HepG2 (cell line): Measurements from ENCODE around the gene CCDC9B. TPM values are rescaled to one million over a fixed set of nuclear protein-coding genes. Genes with fewer than 3 reads are reported as not detected.

ENCODE experiments used
- CC2D1A ChIP-seq: sonication (generic); formaldehyde crosslinking; IDR thresholded peaks from 2 replicates; pipeline ENCODE4 v1.8.1; 2023; ENCODE audit warnings: mild to moderate bottlenecking, missing genetic modification reagents
- RAD21 ChIP-seq: fragments of 450-650 bp; formaldehyde crosslinking; IDR thresholded peaks from 2 replicates; pipeline ENCODE4 v1.5.0; 2020; ENCODE audit warnings: mild to moderate bottlenecking
- RBFOX2 ChIP-seq: fragments of 200-400 bp; formaldehyde crosslinking; IDR thresholded peaks from 2 replicates; pipeline ENCODE4 v1.6.1; 2017; ENCODE audit warnings: low read depth, mild to moderate bottlenecking, low read length
- TEAD3 ChIP-seq: optimal IDR thresholded peaks from 2 replicates; pipeline ENCODE3; 2016; ENCODE audit warnings: borderline replicate concordance
- TMF1 ChIP-seq: sonication (generic); formaldehyde crosslinking; IDR thresholded peaks from 2 replicates; pipeline ENCODE4 v1.8.1; 2022; ENCODE audit warnings: low read depth, missing genetic modification reagents
- ZFP90 ChIP-seq: sonication (generic); formaldehyde crosslinking; IDR thresholded peaks from 2 replicates; pipeline ENCODE4 v1.8.0; 2022; ENCODE audit warnings: missing genetic modification reagents, mild to moderate bottlenecking, inconsistent platforms, borderline replicate concordance
- ZFY ChIP-seq: sonication (generic); formaldehyde crosslinking; IDR thresholded peaks from 2 replicates; pipeline ENCODE4 v1.4.0; 2020; ENCODE audit warnings: missing genetic modification reagents
- ZNF563 ChIP-seq: sonication (generic); formaldehyde crosslinking; IDR thresholded peaks from 2 replicates; pipeline ENCODE4 v1.8.0; 2022; ENCODE audit warnings: mild to moderate bottlenecking, moderate library complexity, missing genetic modification reagents
- ZNF777 ChIP-seq: sonication (generic); formaldehyde crosslinking; IDR thresholded peaks from 2 replicates; pipeline ENCODE4 v1.4.0; 2020; ENCODE audit warnings: missing genetic modification reagents
- ZNF883 ChIP-seq: sonication (generic); formaldehyde crosslinking; IDR thresholded peaks from 2 replicates; pipeline ENCODE4 v1.5.1; 2020; ENCODE audit warnings: mild to moderate bottlenecking, missing genetic modification reagents; ENCODE audit errors: not compliant biosample characterization
- polyA plus RNA-seq, 8 experiments: library from polyadenylated mRNA; depleted of rRNA in 3 of 8; stranded (reverse) in 7 of 8; unstranded in 1 of 8; fragments of >200 nt; fragmentation: Illumina TruSeq in 4 of 8; extraction: Trizol in 4 of 8; gene quantifications; 2 replicates each; pipeline versions ENCODE4 v1.2.1 to v1.2.3, GENCODE V29; 2011 to 2016; ENCODE audit warnings: low read depth in 4 of 8, missing spikeins in 1 of 8, mixed read lengths in 1 of 8; ENCODE audit not compliant: insufficient read depth in 1 of 8
- total RNA-seq, 5 experiments: library from RNA; depleted of rRNA; stranded (reverse); fragments of >200 nt; fragmentation: Illumina TruSeq; extraction: Trizol; gene quantifications; 2 replicates each; pipeline ENCODE4 v1.2.3, GENCODE V29; 2016; ENCODE audit warnings: low read depth in 1 of 5
- TF ChIP-seq, protein P1 (sequence below), 2 experiments: sonication (generic) in 1 of 2; formaldehyde crosslinking in 1 of 2; IDR thresholded peaks; 2 replicates each; pipeline versions ENCODE4 v1.4.0 to v1.6.1; 2018 to 2020; ENCODE audit warnings: missing genetic modification reagents in 2 of 2, borderline replicate concordance in 1 of 2, low read depth in 1 of 2, mild to moderate bottlenecking in 1 of 2, missing biosample characterization in 1 of 2
- TF ChIP-seq, protein P2 (sequence below): sonication (generic); formaldehyde crosslinking; conservative IDR thresholded peaks from 2 replicates; pipeline ENCODE4 v1.4.0; 2020; ENCODE audit warnings: missing genetic modification reagents

The CCDC9B gene
- total and polyA plus RNA-seq, 2 of the 13 experiments (the other 11 are each of a cell fraction or from before 2014, with no cell fraction given), result 0.98 to 1.6 TPM

DNA sequence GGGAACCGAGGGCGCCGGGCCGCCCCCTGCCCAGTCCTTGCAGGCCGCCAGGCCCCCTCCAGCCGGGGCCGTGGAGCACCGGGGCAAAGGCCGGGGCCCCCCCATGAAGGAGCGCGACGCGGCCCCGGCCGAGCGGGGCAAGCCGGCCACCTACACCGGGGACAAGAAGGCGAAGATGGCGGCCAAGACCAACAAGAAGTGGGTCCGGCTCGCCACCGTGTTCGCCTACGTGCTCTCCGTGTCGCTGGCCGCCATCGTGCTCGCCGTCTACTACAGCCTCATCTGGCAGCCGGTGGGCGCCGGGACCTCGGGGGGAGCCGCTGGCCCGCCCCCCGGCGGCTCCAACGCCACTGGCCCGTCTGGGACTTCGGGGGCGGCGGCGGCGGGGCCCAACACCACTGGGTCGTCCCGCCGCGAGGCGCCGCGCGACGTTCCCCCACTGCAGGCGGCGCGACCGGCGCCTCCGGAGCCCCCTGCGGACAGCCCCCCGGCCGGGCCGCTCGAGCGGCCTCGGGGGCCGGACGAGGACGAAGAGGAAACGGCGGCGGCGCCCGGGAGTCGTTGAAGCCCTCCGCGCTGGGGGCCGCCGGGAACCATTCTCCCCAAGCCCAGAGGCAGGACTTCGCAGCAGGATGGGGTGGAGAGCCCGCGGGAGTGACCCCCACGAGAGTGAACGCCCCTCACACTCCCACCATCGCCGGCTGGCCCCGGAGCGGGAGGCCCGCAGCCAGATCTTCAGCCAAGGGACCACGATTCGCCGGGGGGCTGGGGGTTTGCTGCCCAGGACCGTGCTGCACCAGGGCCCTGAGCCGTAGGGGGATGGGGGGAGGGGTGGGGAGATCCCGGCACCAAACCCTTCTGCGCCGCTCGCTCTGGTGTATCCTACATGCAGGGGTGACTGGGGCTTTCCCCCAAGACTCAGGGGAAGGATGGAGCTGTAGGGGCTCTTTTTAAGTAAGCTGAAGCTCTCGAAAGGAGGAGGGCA is 16.5 kb downstream of the CCDC9B start (continued):
- TF ChIP-seq CC2D1A (CRISPR knock-in tag) (no peak), TMF1 (peak; percentile 28; the same call in 1 of the 2 replicates), ZNF777 (CRISPR knock-in tag) (peak; percentile 75; the same call in 1 of the 2 replicates), ZNF883 (CRISPR knock-in tag) (no peak), ZFY (CRISPR knock-in tag) (peak; percentile 4; the same call in 1 of the 2 replicates), RAD21 (0 out of 2 replicates have a peak, but pooled peaks have one; percentile 9), TEAD3 (CRISPR knock-in tag) (no peak), ZNF563 (CRISPR knock-in tag) (0 out of 2 replicates have a peak, but pooled peaks have one; percentile 28), ZFP90 (CRISPR knock-in tag) (no peak), RBFOX2 (0 out of 2 replicates have a peak, but pooled peaks have one; percentile 1)
- TF ChIP-seq, protein P1, sequence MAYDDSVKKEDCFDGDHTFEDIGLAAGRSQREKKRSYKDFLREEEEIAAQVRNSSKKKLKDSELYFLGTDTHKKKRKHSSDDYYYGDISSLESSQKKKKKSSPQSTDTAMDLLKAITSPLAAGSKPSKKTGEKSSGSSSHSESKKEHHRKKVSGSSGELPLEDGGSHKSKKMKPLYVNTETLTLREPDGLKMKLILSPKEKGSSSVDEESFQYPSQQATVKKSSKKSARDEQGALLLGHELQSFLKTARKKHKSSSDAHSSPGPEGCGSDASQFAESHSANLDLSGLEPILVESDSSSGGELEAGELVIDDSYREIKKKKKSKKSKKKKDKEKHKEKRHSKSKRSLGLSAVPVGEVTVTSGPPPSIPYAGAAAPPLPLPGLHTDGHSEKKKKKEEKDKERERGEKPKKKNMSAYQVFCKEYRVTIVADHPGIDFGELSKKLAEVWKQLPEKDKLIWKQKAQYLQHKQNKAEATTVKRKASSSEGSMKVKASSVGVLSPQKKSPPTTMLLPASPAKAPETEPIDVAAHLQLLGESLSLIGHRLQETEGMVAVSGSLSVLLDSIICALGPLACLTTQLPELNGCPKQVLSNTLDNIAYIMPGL (CRISPR knock-in tag; IDR thresholded peaks at IDR 0.05; ENCODE audit: borderline replicate concordance in 1 of 2, low read depth in 1 of 2), result 0 out of 4 replicates have a peak, but pooled peaks of 1 of the 2 experiments have one; percentile 6
- TF ChIP-seq, protein P2, sequence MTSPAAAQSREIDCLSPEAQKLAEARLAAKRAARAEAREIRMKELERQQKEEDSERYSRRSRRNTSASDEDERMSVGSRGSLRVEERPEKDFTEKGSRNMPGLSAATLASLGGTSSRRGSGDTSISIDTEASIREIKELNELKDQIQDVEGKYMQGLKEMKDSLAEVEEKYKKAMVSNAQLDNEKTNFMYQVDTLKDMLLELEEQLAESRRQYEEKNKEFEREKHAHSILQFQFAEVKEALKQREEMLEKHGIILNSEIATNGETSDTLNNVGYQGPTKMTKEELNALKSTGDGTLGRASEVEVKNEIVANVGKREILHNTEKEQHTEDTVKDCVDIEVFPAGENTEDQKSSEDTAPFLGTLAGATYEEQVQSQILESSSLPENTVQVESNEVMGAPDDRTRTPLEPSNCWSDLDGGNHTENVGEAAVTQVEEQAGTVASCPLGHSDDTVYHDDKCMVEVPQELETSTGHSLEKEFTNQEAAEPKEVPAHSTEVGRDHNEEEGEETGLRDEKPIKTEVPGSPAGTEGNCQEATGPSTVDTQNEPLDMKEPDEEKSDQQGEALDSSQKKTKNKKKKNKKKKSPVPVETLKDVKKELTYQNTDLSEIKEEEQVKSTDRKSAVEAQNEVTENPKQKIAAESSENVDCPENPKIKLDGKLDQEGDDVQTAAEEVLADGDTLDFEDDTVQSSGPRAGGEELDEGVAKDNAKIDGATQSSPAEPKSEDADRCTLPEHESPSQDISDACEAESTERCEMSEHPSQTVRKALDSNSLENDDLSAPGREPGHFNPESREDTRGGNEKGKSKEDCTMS, result no peak
